ENCODE results near the gene RPS3.

Gene RPS3

DNA sequence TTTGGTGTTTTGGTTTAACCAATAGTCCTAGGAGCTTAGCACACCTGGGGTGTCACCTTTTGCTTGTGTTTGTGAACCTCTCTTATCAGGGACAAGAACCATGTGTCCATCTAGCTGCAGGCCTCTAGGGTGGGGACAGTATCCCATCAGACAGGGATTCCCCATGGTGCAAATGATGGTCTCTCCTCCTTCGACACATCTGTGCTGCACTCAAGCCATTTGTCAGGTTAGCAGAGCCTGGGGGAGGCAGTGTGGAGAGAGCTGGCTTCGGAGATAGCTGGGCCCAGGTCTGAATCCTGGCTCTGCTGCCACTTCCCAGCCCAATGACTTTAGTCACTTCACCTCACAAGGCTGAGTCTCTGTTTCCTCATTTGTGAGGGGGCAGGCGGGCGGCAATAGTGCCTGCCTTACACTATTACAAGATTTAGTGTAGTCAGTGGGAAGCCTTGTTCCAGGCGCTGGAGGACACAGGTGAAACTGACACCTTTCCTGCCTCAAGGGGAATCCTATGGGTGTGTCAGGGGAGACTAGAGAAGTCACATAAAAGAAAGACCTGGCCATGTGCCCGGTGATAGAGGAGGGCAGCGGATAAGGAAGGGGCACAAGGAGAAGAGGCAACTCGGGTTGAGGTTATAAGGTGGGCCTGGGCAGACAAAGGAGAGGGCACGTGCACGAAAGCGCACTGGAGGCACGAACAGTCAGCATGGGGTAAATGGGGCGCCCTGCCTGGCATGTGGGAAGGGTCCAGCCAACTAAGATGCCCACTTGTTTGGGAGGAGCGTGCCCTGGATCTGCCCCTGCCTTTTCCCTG, 21.1 kb downstream of the RPS3 start:
- DNase-seq = no peak

DNA sequence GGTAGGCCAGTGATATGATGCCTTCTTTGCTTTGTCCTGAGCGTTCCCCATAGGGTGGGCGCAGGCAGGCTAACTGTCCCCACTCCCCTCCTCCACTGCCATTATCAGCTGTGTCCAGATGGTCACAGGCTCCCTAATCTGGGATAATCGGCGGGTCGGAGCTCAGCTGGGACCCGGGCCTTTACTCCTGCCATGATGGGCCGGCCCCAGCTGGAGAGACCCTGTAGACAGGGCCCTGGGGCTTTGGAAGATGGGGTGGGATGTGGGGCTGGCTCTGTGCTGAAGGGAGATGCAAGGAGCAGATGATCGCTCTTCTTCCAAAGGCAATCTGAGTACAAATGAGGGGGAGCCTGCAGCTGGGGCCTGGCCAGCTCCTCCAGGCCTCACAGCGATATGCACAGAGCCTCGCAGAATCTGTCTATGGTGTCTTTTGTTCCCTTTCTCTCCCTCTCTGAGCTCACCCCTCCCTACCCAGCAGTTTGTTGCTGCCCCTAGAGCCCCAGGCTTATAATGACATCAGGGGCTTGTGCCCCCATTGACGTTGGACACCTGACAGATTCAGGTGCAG, 21.8 kb downstream of the RPS3 start:
- DNase-seq = no peak

DNA sequence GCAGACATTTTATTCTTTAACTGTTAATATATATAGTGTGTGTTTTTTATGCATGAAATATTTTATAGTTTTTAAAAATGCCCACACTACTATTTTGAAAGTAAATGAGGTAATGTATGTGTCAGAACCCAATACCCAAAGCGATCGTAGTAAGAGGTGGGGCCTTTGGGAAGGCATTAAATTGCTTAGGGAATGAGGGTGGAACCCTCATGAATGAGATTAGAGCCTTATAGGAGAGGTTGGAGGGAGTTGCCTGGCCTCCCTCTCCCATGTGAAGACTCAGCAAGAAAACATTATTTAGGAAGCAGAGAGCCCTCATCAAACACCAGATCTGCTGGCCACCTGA, 22.6 kb downstream of the RPS3 start:
- DNase-seq = no peak

DNA sequence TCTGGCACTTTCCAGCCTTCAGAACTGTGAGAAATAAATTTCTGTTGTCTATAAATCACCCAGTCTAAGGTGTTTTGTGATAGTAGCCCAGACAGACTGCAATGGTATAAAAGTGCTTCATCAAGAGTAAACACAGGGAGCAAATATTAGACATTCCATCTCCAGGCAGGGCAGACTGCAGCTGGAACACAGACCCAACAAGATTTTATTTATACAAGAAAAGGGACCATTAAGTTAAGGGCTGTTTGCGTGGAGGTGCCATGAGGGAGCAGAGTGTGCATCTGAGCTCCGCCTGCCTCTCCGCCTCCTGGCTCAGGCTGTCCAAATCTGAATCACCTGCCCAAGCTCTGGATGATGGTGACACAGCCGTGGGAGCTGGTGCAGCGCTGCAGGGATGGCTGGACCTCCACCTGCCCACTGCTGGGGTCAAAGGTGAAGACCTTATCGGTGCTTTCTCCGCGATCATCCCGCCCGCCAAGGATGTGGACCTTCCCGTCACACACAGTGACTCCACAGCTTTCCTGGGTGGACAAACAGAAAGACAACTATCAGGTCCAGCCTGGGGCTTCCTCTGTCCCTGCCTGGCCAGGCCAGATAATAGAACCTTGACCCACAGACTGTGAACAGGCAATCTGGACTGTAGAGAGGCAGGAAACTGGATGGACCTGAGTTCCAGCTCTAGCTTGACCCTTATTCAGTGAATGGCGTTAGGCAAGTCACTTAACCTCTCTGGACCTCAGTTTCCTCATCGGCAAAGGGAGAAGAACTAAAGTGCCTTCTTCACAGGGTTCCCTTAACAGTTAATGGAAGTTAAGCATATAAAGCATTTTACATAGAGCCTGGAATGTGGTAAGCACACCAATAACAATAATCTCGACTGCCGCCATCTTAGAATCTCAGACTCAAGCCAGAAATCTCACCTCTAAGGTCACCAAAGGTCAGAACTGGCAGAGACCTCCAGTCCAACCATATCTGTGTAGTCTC, 23.2 kb downstream of the RPS3 start:
- no peak for DNase-seq

DNA sequence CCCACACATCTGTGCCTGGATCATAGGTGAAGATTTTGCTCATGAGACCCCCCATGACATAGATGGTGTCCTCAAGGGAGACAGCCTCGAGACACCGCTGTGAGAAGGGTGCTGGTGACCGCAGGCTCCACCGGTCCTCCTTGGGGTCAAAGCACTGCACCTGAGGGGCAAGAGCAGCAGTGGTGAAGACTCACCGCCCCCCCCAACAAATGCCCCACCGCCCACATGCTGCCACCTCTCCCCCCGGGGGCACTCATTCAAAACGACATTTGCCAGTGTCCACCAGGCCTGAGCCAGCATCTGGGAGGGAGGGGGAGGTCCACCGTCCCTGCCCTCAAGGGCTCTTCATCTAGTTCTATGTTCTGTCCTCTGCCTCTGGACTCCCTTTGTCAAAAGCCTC, 24.4 kb downstream of the RPS3 start:
- DNase-seq = no peak

DNA sequence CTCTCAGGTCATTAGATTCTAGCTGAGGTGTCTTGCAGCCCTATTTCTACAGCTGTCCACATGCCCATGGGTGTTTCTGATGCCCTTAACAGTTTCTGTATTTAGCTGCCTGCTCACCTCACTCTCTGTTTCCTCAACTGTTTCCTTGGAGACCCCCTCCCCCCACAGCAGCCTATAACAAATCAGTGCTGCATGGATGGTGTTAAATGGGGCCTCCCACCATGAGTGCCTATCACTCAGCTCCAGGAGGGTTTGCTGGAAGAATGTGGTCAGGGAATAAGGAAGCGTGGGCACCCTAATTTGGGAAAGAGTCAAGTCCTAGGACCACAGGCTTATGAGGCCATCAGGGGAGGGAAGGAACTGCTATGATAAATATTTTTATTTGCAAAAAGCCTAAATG, 25.1 kb downstream of the RPS3 start:
- no peak for DNase-seq

DNA sequence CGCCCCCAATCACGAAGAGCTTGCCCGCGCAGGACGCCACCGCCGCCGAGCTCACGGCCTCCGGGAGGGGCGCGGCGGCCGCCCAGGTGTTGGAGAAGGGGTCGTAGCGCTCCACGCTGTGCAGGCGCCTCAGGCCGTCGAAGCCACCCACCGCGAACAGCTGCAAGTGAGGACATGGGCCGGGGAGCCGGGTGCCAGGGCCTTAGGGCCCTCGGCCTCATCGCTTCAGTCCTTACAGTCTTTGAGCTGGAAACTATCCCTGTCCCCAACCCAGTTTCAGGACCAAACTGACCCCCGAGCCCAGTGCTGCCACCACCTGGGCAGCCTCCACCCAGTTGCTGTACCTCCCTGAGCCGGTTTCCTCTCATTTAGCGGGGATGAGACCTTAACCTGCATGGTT, 26.1 kb downstream of the RPS3 start:
- no peak for DNase-seq

DNA sequence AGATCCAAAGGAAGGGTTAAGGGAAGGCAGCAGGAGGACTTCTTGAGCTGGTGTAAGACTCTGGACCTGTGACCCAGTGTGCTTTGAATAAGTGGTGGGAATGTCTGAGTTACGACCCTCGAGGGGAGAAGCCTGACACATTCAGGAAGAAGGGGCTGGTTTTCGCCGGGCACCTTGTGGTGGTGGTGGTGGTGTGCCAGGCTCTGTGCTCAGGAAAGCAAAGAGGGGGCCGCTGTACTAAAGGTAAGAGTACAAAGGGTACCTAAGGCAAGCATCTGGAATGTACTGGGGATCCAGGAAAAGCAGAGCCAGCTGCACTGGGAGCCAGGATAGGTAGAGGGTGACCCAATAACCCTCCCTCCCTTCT, 27.4 kb downstream of the RPS3 start:
- no peak for DNase-seq

DNA sequence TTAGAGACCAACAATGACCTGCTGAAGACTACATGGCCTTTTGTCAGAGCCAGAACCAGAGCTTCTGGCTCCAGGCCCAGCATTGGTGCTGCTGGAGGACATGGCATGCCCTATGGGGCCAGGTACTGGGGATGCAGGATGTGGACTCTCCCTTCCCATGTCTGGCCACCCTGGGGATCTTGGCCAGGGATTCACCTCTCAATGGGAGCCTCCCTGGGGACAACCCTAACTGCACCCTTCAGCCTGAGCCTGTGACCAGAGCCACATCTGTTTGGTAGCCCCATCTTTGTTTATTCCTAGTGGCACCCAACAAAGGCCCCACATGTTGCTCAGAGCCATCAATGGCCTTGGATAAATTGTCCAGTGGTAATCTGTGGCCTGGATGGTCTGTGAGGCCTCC, 27.9 kb downstream of the RPS3 start:
- DNase-seq = no peak

DNA sequence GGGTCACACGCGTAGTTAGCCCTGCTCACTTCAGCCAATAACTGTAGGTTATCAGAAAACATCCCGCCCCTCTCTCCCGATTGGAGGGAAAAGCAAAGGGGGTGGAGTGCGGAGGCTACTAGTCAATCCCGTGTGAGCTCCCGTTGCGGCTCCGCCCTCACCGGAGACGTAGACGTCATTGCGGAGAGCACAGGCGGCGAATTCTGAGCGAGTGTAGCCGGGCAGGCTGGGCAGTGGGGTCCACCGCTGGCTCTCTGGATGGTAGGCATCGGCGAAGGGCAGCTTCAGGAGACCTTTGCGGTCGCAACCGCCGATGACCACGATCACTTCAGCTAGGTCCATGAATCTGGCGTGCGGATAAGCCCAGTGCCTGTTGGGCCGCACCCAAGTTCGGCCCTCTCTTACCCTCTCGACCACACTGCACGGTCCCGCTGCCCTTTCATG, 29.0 kb downstream of the RPS3 start:
- DNase-seq = peak; percentile 80 to 84

DNA sequence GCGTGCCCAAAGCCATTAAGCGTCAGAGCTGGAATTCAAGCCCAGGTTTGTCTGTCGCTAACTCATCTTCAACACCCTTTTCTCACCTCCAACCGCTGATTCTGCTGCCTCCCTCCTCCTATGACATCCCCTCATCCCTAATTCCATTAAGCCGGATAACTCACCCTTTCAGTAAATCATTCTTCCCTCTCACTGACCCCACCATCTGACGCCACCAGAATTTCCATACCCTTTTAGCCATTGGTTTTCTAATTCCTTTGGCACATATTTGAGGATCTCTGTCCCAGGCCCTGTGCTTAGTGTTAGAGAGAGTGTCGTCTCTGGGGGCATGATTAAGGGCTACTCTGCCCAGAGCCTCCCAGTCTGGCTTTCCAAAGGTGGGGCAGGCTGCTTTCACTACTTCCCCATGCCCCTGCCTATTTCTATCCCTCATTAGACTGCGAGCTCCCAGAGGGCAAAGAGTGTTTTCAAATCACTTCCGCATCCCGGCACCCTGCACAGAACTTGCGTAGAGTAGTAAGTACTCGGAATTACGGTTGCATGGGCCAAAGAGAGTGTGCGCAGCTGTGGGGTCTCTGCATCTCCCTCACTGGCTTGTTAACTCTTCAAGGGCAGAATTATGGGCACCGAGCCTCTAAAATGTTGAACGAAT, 29.8 kb downstream of the RPS3 start:
- no peak for DNase-seq

DNA sequence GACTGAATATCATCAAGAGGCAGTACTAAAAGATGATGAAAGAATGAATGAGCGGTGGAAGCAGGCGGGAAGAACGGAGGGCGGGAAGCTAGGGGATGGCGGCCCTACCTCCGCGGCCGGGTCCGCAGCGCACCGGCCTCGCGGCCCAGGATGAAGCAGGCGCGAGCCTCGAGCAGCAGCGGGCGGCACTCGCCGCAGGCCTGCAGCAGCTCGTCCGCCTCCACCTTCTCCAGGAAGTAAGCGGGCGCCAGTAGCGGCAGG, 30.3 kb downstream of the RPS3 start:
- DNase-seq = no peak

DNA sequence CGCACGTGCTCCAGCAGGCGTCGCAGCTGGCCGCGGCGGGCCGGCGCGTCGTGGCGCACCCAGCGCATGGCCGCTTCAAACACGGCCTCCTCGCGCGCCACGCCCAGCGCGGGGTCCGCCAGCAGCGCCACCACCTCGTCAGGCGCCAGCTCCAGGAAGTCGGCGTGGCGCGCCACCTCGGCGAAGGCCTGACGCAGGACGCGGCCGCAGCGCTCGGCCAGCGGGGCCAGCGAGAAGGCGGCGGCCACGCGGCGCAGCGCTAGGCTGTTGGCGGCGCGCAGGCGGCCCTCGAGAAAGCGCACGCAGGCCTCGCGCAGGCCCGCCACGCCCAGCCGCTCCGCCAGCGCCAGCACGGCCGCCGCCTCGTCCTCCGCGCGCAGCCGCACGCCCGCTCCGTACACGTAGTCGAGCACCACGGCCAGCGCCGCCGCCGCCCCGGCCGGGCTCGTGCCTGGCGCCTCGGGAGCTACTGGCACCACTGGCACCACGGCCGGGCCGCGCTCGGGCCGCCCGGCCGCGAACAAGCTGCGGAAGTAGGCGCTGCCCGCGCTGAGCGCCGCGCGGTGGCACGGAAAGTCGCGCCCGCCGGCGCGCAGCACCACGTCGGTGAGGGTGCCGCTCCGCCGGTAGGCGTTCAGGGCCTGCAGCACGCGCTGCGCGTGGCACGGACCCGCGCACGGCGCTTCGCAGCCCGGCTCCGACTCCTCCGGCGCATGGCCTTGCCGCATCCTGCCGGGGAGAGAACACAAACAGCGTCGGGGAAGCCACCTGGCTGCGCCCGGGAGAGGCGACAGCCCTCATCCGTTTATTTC, 30.8 kb downstream of the RPS3 start:
- DNase-seq = peak; percentile 48 to 66

DNA sequence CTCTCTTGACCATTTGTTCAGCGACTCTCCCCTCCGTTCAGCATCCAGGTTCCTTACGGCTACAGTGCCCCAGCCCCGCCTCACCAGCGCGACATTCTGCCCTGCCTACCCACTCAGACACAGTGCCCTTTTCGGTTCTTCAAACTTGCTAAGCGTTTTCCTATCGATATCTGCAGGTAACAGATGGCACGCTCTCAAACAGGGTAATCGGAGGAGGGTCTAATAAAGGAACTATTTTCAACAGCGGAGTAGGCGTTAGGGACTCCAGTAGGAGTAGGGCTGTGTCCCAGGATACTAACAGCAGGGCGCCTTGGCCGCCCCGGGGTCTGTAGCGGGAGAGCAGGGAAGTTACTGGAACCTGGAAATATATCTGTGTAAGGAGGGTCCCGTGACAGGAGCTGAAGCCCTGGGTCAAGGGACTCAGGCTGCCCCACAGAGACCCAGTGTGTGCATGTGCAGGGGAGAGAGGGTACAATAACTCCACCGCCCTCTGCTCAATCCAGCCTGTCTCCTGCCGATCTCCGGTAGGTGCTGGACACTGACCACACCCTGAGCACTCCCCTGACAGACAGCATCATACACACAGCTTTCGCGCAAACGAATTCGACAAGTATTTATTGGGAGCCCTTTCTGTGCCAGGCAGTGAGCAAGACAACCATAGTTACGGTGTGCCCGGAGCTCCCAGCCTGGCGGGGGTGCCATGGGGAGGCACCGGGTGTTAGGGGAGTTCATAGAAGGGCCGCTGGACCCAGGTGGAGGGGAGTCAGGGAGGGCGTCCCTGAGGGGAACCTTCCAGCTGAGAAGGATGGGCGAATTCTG, 31.6 kb downstream of the RPS3 start:
- no peak for DNase-seq

DNA sequence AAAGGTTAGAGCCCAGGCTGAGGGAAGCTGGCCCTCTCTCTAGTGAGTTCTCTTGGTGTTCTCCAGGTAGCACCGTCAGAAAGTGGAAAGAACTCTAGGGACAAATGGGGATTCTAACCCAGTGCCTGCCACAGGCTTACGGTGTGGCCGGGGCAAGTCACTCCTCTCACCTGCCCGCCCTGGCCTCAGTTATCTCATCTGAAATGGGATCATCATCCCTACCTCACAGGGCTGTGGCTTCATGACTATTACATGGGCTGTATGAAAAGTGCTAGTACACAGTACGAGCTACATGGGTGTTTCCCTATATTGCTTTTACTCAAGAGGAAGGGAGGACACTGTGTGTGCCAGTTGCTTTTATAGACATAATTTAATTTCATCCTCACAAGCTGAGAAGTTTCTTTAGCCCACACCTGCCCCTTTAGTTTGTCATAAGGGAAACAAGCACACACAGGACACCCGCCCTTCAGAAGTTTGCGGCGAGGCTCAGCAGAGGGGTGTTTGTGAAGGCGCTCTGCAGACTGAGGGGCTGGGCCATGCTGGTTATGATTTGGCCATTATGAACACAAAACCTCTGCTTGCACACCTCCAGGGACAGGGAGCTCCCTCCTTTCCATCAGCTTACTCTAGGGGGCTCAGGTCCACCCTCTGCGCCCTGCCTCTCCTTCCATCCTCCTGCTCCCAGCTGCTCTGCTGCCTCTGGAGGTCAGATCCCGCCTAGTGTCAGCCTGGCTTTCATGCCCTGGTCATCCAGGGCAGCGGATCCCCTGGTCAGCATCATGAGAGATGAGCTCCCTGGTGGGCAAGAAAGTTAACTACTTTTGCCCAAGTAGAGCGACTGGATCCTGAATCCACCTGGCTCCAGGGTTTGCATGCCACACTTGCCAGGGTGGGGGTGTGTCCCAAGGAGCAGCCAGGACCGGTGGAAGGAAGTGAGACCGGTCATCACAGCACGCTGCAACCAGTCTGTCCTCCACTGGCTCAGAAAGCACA, 32.5 kb downstream of the RPS3 start:
- no peak for DNase-seq

DNA sequence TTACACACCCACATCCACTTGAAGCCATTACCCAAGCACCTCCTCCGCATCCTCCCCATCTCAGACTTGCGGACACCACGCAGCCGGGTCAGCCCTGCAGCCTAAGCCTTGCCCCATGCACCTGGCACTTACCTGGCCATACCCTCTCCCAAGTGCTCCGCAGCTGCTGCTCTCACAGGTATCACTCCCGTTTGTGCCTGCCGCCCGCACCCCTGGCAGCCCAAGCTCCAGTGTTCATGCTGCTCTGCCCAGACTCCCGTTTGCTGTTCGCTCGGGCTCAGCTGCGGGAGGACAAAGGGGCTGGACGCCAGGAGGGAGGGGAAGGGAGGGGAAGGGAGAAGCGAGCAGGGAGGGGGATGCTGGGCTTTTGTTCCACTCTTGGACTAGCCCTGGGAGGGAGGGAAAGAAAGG, 33.6 kb downstream of the RPS3 start, which contains the start of gene KLHL35:
Gene KLHL35 (minus strand): TSS at position 293 of the 411 bp plus-strand sequence. CDS start 2,574 bp downstream, outside the sequence.
- DNase-seq = no peak

DNA sequence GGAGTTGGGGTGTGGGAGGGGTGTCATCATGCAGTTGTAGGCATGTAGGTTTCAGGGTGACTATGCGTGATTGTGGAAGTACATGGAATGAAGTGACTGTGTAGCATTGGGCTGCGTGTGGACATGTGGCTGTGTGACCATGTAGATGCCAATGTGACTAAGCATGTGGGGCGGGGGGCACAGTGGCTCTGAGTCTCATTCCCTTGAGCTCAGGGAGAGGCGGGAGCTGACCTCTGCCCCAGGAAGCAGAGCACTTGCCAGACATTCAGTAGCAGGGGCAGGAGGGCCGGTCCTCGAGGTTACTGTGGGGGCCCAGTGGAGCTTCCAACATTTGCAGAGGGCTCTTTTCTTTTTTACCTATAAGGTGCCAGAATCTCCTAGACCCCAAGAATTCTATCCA, 34.1 kb downstream of the RPS3 start:
- DNase-seq = no peak

DNA sequence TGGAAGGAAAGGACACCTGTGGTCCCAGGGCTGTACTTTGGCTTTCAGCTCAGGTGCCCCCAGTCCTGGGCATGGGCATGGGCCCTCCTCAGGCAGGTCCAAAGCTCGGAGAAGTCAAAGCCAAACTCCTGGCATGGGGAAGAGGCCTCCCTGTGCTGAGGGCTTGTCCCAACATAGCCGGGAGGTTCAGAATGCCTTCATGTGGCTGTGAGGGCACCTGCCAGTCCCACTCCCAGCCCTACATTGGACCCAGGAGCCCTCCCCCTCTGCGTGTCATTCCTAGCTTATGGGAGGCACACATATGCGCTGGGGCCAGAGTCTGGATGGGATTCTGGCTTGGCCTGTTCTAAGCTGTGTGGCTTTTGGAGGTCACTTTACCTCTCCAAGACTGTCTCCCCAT, 34.7 kb downstream of the RPS3 start:
- DNase-seq = no peak

DNA sequence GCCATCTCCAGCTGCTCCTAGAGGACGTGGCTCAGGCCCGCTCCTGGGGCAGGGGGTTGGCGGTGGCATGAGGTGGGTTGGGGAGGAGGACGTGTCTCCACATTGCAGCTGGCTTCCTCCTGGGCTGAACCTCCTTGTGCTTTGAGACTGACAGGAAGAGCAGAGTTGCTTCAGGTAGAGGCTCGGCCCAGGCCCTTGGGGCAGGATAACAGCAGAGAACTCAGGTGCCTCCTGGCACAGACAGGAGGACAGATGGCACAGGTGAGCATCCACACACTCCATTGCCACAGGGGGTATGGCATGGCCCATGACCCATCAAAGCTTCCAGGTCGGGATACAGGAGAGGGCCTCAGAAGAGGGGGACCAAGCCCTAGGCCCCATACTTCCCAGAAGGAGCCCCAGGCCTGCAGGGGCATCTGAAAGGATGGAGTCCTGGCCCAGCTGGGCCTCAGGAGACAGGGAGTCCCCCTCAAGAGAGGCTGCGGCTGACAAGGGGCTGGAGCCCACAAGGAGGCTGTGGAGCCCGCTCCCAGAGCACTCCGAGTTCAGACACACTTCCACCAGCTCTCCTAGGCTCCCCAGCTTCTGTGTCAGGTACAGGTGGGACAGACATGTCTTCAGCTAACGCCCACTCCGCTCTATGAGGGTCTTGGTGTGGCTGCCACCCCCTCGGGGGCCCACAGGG, 35.7 kb downstream of the RPS3 start:
- DNase-seq = no peak

DNA sequence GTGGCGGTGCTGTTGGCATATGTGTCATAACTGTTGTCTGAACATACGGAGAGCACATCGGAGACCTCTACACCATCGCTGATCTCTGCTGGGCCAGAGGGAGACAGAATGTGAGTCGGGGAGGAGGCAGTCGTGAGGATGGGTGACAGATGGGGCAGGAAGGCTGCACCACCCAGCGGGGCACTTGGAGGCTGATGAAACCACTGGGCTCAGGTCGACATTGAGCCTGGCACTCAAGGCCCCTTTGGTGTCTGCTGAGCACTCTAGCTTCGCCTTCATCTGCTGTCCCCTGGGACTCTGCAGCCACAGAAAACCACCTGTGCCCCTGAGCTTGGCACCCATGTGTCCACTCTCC, 36.2 kb downstream of the RPS3 start:
- DNase-seq = no peak

All from CD4-positive, alpha-beta T cell treated with Interleukin-4 for 1 hour (primary cell).